HG02981 (cell line): Measurements from ENCODE around the gene APLP1.
"Not testable (repeated sequence)": the region's sequence is repeated elsewhere in the genome, so short reads cannot be mapped to it uniquely, and the experiment has no call there.

Experiments used
- ATAC-seq: cut with Tn5 transposase; IDR thresholded peaks from one replicate; pipeline ENCODE4 v1.9.1; 2021; ENCODE audit warnings: mild to moderate bottlenecking, moderate library complexity; ENCODE audit not compliant: unreplicated experiment

Gene APLP1

GRCh38 chr19:35903550-35904179 lies 35.3 kb downstream of the APLP1 start:
- ATAC-seq = peak; percentile 42

GRCh38 chr19:35904311-35905068 lies 36.1 kb downstream of the APLP1 start:
- ATAC-seq = no peak

- ATAC-seq = no peak
Observed at GRCh38 chr19:35905178-35905727, 36.9 kb downstream of the APLP1 start.

- no peak for ATAC-seq
Observed at GRCh38 chr19:35907377-35907745, 39.0 kb downstream of the APLP1 start.

GRCh38 chr19:35908010-35908441 lies 39.7 kb downstream of the APLP1 start, which contains the start of gene TYROBP:
Gene TYROBP (minus strand): TSS chr19:35908295. CDS start chr19:35908228, 67 bp downstream.
- ATAC-seq = no peak

GRCh38 chr19:35908973-35909683 lies 40.8 kb downstream of the APLP1 start:
- no peak for ATAC-seq

GRCh38 chr19:35909684-35910035 lies 41.3 kb downstream of the APLP1 start:
- ATAC-seq = no peak

GRCh38 chr19:35910355-35910754 lies 42.0 kb downstream of the APLP1 start:
- not testable (repeated sequence) for ATAC-seq

- ATAC-seq = no peak
Observed at GRCh38 chr19:35911173-35911572, 42.8 kb downstream of the APLP1 start.

GRCh38 chr19:35911790-35912189 lies 43.4 kb downstream of the APLP1 start:
- ATAC-seq = no peak

- ATAC-seq = no peak
Observed at GRCh38 chr19:35913589-35913988, 45.2 kb downstream of the APLP1 start.

GRCh38 chr19:35915443-35915842 lies 47.1 kb downstream of the APLP1 start:
- no peak for ATAC-seq

GRCh38 chr19:35919306-35919705 lies 50.9 kb downstream of the APLP1 start:
- no peak for ATAC-seq

GRCh38 chr19:35921012-35921411 lies 52.6 kb downstream of the APLP1 start:
- no peak for ATAC-seq

GRCh38 chr19:35925501-35925900 lies 57.1 kb downstream of the APLP1 start:
- no peak for ATAC-seq

GRCh38 chr19:35928507-35928906 lies 60.1 kb downstream of the APLP1 start:
- no peak for ATAC-seq
